HG03095 (cell line): ENCODE results near the gene THAP3.

Experiments used
- ATAC-seq: cut with Tn5 transposase; IDR thresholded peaks from one replicate; pipeline ENCODE4 v1.9.1; 2021; ENCODE audit warnings: moderate library complexity; ENCODE audit not compliant: unreplicated experiment

The THAP3 gene

GRCh38 chr1:6603915-6604558 is 20.6 kb upstream of the THAP3 start:
- no peak for ATAC-seq

GRCh38 chr1:6612641-6613360 is 11.9 kb upstream of the THAP3 start:
- peak; percentile 26 for ATAC-seq

- ATAC-seq: peak; percentile 88
Measured at GRCh38 chr1:6613361-6614018, 11.2 kb upstream of the THAP3 start, which contains the start of gene PHF13. Gene PHF13 (plus strand): TSS chr1:6613731. CDS start chr1:6614067, 336 bp downstream.

GRCh38 chr1:6614019-6614928 is 10.4 kb upstream of the THAP3 start:
- no peak for ATAC-seq

GRCh38 chr1:6614929-6615785 is 9.5 kb upstream of the THAP3 start:
- no peak for ATAC-seq

GRCh38 chr1:6619045-6619444 is 5.6 kb upstream of the THAP3 start:
- ATAC-seq: no peak

- ATAC-seq: no peak
Measured at GRCh38 chr1:6621429-6622391, 3.0 kb upstream of the THAP3 start.

GRCh38 chr1:6622396-6623152 is 2.1 kb upstream of the THAP3 start:
- no peak for ATAC-seq

- no peak for ATAC-seq
Measured at GRCh38 chr1:6623269-6623965, 1.3 kb upstream of the THAP3 start.

GRCh38 chr1:6625584-6626149 is 999 bp downstream of the THAP3 start:
- ATAC-seq: no peak

- ATAC-seq: no peak
Measured at GRCh38 chr1:6627031-6627430, 2.4 kb downstream of the THAP3 start.

- ATAC-seq: no peak
Measured at GRCh38 chr1:6627841-6628545, 3.3 kb downstream of the THAP3 start.

GRCh38 chr1:6628971-6629479 is 4.4 kb downstream of the THAP3 start:
- ATAC-seq: no peak

- no peak for ATAC-seq
Measured at GRCh38 chr1:6630027-6630426, 5.4 kb downstream of the THAP3 start.

- no peak for ATAC-seq
Measured at GRCh38 chr1:6631058-6631457, 6.4 kb downstream of the THAP3 start.
